K562 treated with DMSO at 1 percent for 4 hours (cell line): ENCODE data around the gene COG7. TPM values are rescaled to one million over a fixed set of nuclear protein-coding genes. Genes with fewer than 3 reads are reported as not detected.

Experiments
- total RNA-seq: library from RNA; unstranded; fragments of 300-600 nt; gene quantifications from 2 replicates; pipeline ENCODE4 v1.2.3, GENCODE V29; 2022; ENCODE audit not compliant: insufficient read depth

Gene COG7
- 7.7 and 9.2 TPM in 2 replicates for total RNA-seq

GRCh38 chr16:23452572-23453337 is at the start of gene COG7:
Gene COG7 (minus strand): TSS chr16:23453189. CDS start chr16:23452994, 195 bp downstream.

Other genes starting within 250 kb of the COG7 start
- gene SCNN1B, start 150.9 kb downstream of the COG7 start, total RNA-seq = not detected in 2 replicates
- gene GGA2, start 57.3 kb upstream of the COG7 start, total RNA-seq = 37.5 and 46.3 TPM in 2 replicates
- 7.9 and 9.1 TPM in 2 replicates for gene EARS2, start 104.2 kb upstream of the COG7 start, total RNA-seq
- gene UBFD1, start 104.5 kb upstream of the COG7 start, total RNA-seq = 54.4 and 60.7 TPM in 2 replicates
- 153 and 177 TPM in 2 replicates for gene NDUFAB1, start 143.1 kb upstream of the COG7 start, total RNA-seq
- 8.6 and 10.4 TPM in 2 replicates for gene PALB2, start 188.1 kb upstream of the COG7 start, total RNA-seq
- 37.9 and 42.7 TPM in 2 replicates for gene DCTN5, start 188.3 kb upstream of the COG7 start, total RNA-seq
- 110 and 119 TPM in 2 replicates for gene PLK1, start 225.7 kb upstream of the COG7 start, total RNA-seq